Spleen (tissue), 11 donors: ENCODE measurements around the gene NOP10. TPM values are rescaled to one million over a fixed set of nuclear protein-coding genes. Genes with fewer than 3 reads are reported as not detected.

Source experiments
- DNase-seq: peaks from one replicate; pipeline ENCODE4 v3.0.0-alpha.2; 2020
- H3K27ac ChIP-seq, 8 donors: fragments of 200-600 bp; sonication (generic) in 7 of 8; 1 replicate in 4 of 8; 2 replicates in 4 of 8; pipeline versions ENCODE4 v1.5.0 to v1.8.0; 2016 to 2021; ENCODE audit warnings: inconsistent platforms in 4 of 8, mild to moderate bottlenecking in 4 of 8, moderate library complexity in 1 of 8
- H3K27me3 ChIP-seq, 7 donors: fragments of 200-600 bp; sonication (generic) in 6 of 7; replicated peaks in 1 of 7; 1 replicate in 4 of 7; 2 replicates in 3 of 7; pipeline versions ENCODE4 v1.5.0 to v1.8.0; 2016 to 2021; ENCODE audit warnings: inconsistent platforms in 3 of 7, mild to moderate bottlenecking in 1 of 7
- H3K36me3 ChIP-seq, 6 donors: fragments of 200-600 bp; sonication (generic) in 5 of 6; 1 replicate in 4 of 6; 2 replicates in 2 of 6; pipeline versions ENCODE4 v1.5.0 to v1.8.0; 2016 to 2021; ENCODE audit warnings: inconsistent platforms in 2 of 6
- H3K4me1 ChIP-seq, 6 donors: fragments of 200-600 bp; sonication (generic) in 5 of 6; 1 replicate in 3 of 6; 2 replicates in 3 of 6; pipeline versions ENCODE4 v1.5.0 to v1.8.0; 2016 to 2021; ENCODE audit warnings: inconsistent platforms in 3 of 6
- H3K4me3 ChIP-seq, 8 donors: fragments of 200-600 bp; sonication (generic) in 7 of 8; 1 replicate in 4 of 8; 2 replicates in 4 of 8; pipeline versions ENCODE4 v1.5.0 to v1.8.0; 2016 to 2021; ENCODE audit warnings: inconsistent platforms in 4 of 8, mild to moderate bottlenecking in 4 of 8, moderate library complexity in 2 of 8
- H3K9me3 ChIP-seq, 8 donors: fragments of 200-600 bp; sonication (generic) in 7 of 8; 1 replicate in 4 of 8; 2 replicates in 4 of 8; pipeline versions ENCODE4 v1.5.0 to v1.8.0; 2016 to 2021; ENCODE audit warnings: inconsistent platforms in 4 of 8
- POLR2A ChIP-seq, 3 donors: fragments of 450-650 bp; IDR thresholded peaks; one replicate each; pipeline ENCODE4 v1.5.1; 2017; ENCODE audit warnings: antibody characterized with exemption in 3 of 3, mild to moderate bottlenecking in 1 of 3
- POLR2AphosphoS5 ChIP-seq, 3 donors: sonication (generic); formaldehyde crosslinking; IDR thresholded peaks; one replicate each; pipeline ENCODE4 v1.5.1; 2017; ENCODE audit warnings: antibody characterized with exemption in 3 of 3
- WGBS, 5 donors: extraction: QIAGEN DNeasy Blood & Tissue Kit in 3 of 5; methylation state at CpG; one replicate each; pipeline versions ENCODE4 v1.1.5 to v1.1.7; 2013 to 2018; 5-methylcytosine and 5-hydroxymethylcytosine counted together
- intact Hi-C: fragments of 100-400 bp; cut with DNase I; formaldehyde crosslinking; loops from one replicate; pipeline ENCODE4 v1.15.0; 2023; ENCODE audit warnings: low total_unique reads
- polyA plus RNA-seq, 3 donors: library from polyadenylated mRNA; stranded (reverse); fragments of 200-250 nt; gene quantifications; one replicate each; pipeline ENCODE4 v1.2.1, GENCODE V29; 2013
- total RNA-seq, 7 donors: library from RNA; depleted of rRNA in 3 of 7; stranded (reverse); fragments of >200 nt in 3 of 7; fragmentation: NEBNext Ultra II Directional in 4 of 7; extraction: Animal tissue kit (Norgen Biotek cat#: 25700) in 4 of 7; gene quantifications; one replicate each; pipeline versions ENCODE4 v1.1.0 to v1.2.1, GENCODE V29; 2016 to 2021
- TF ChIP-seq, protein P1 (sequence below), 11 experiments: fragments of 200-600 bp in 7 of 11; fragments of 450-650 bp in 4 of 11; sonication (generic) in 4 of 11; IDR thresholded peaks in 8 of 11; conservative IDR thresholded peaks in 3 of 11; 1 replicate in 7 of 11; 2 replicates in 4 of 11; pipeline versions ENCODE4 v1.4.0 to v1.8.0; 2016 to 2021; ENCODE audit warnings: antibody characterized with exemption in 11 of 11, inconsistent platforms in 4 of 11, mild to moderate bottlenecking in 1 of 11
- donor health status: healthy with polysubstance abuse.
- donor health status: DM: no; HTN: no; CAD: no; lungs with moderate emphysema.
- donor health status: DM: no; HTN: no; CAD: no.
- donor health status: Bipolar disorder and iron deficiency.
- donor health status: healthy.
- donor health status: DM: no; HTN: no; CAD: no.
- donor health status: DM: yes; HTN: yes; CAD: no.

Gene NOP10
- total and polyA plus RNA-seq, 10 donors, result 100.0 to 329 (median 144) TPM

DNA sequence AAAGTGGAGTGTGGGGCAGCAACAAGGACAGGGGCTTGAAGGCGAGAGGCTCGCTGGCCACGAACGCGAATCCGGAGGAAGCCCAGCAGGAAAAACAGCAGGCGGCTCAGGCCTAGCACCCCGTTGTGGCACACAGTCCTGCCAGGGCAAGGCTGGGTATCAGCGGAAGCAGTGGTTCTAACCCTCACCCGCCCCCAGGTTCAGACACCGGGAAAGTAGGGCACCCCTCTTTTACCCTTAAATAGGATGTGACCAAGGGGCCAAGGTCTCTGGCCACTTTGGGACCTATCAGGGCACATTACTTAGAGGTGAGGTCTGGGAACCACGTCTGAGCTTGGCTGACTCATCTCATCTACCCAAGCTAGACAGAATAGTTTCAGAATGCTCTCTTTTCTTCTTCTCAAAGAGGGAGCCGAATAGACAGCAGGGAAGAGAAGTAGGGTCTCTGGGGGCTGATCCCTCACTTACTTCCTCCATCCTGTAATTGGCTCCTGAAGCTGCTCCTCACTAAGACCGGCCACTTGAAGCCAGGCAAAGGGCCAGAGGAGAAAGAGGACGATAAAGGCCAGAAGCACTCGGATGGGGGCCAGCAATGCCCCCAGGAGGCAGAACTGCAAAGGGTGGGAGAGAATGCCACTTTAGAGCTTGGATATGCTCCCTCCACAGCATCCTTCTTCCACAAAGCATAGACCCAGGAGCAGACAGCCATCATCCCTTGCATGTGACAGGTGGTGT, 22.3 kb upstream of the NOP10 start:
- Histone ChIP-seq H3K9me3 (no peaks in the 10 kb centered on the region), H3K27me3 (no peaks in the 10 kb centered on the region), H3K4me3 (peak overlapping the region in 7 of 8 donors; percentile 84 to 99 (median 94)), H3K27ac (peak overlapping the region in 7 of 8 donors; percentile 11 to 100 (median 97)), H3K4me1 (peaks cover 6 to 50% (median 30%) of the 10 kb centered on the region in 6 donors), H3K36me3 (peaks cover 0 to 39% (median 10%) of the 10 kb centered on the region in 6 donors)
- intact Hi-C loops, result loop anchor here (10.0 kb wide), 1 partner anchor 130 kb away; no protein-coding TSS in a partner anchor
- DNase-seq, result no peak
- 71 to 85% (median 74%) methylated on average over 16 of the region's 16 CpGs for WGBS, 5 donors
- TF ChIP-seq, protein P1, sequence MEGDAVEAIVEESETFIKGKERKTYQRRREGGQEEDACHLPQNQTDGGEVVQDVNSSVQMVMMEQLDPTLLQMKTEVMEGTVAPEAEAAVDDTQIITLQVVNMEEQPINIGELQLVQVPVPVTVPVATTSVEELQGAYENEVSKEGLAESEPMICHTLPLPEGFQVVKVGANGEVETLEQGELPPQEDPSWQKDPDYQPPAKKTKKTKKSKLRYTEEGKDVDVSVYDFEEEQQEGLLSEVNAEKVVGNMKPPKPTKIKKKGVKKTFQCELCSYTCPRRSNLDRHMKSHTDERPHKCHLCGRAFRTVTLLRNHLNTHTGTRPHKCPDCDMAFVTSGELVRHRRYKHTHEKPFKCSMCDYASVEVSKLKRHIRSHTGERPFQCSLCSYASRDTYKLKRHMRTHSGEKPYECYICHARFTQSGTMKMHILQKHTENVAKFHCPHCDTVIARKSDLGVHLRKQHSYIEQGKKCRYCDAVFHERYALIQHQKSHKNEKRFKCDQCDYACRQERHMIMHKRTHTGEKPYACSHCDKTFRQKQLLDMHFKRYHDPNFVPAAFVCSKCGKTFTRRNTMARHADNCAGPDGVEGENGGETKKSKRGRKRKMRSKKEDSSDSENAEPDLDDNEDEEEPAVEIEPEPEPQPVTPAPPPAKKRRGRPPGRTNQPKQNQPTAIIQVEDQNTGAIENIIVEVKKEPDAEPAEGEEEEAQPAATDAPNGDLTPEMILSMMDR (IDR thresholded peaks at IDR 0.05 in 8 of 11, conservative IDR thresholded peaks at IDR 0.05 in 3 of 11), result no peak

DNA sequence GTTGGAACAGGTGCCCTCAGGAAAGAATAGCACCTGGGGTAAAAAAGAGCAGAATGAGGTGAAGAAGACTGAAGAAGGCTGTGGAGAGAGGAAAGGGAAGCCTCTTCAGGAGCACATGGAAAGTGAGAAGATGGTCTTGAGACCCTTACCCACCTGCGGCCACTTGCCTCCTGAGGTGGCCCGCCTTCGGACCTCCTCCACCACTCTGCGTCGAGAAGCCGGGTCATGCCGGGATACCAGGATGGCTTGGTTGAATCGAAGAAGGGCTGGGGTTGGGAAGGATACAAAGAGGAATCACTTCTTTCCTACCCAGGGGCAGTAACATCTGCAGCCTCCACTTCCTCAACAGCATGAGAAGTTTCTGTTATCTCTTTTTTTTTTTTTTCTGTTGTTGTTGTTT, 21.1 kb upstream of the NOP10 start:
- no peaks in the 10 kb centered on the region for H3K9me3 ChIP-seq
- TF ChIP-seq POLR2AphosphoS5 (IDR thresholded peaks at IDR 0.05) (no peak), POLR2A (IDR thresholded peaks at IDR 0.05) (no peak)
- TF ChIP-seq, protein P1 (IDR thresholded peaks at IDR 0.05 in 8 of 11, conservative IDR thresholded peaks at IDR 0.05 in 3 of 11), result no peak
- H3K4me3 ChIP-seq, result no peak overlapping the region
- WGBS, 5 donors, result 92 to 98% (median 96%) methylated on average over 8 of the region's 8 CpGs
- intact Hi-C loops, result loop anchor here (10.0 kb wide), 1 partner anchor 129 kb away; no protein-coding TSS in a partner anchor
- peaks cover 0 to 52% (median 20%) of the 10 kb centered on the region in 6 donors for H3K36me3 ChIP-seq
- H3K27me3 ChIP-seq, result no peaks in the 10 kb centered on the region
- no peak overlapping the region for H3K27ac ChIP-seq
- peaks cover 6 to 43% (median 30%) of the 10 kb centered on the region in 6 donors for H3K4me1 ChIP-seq
- no peak for DNase-seq

DNA sequence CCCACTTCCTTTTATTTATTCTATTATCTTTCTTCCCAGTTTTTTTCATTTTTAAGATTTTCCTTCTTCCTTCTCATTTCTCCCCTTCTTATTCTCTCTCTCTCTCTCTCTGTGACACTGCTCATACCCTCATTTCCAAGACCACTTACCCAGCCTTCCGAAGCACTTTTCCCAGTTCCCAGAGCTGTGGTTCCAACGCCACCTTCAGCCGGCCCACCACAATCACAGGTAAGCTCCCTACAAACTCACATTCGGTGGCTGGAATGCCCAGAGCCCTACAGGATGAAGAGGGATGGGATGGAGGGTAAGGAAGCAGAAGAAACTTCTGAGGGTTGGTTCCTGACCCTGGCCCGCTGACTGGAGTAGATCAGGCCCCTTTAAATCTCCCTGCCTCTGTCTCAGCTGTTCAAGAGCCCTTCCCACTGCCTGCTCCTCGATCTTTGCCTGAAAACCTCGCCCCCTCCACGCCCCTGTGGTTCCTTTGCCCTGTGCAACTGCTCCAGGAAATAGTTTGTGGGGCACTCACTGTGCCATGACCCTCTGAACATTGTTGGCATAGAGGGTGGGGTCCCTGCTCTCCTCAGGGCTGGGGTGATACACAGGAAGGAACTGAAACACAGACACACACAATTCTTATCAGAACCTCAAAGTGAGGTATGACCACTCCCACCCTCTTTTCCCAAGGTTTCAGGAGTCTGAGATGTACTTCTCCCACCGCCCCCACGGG, 19.3 kb upstream of the NOP10 start:
- peak overlapping the region in 3 of 8 donors; percentile 33 to 48 (median 45) for H3K27ac ChIP-seq
- intact Hi-C loops, result loop anchor here (10.0 kb wide), 1 partner anchor 127 kb away; no protein-coding TSS in a partner anchor
- H3K9me3 ChIP-seq, result no peaks in the 10 kb centered on the region
- H3K4me1 ChIP-seq, result peaks cover 6 to 28% (median 19%) of the 10 kb centered on the region in 6 donors
- H3K27me3 ChIP-seq, result no peaks in the 10 kb centered on the region
- WGBS, 5 donors, result 71 to 87% (median 76%) methylated on average over 10 of the region's 10 CpGs
- H3K36me3 ChIP-seq, result peaks cover 0 to 70% (median 34%) of the 10 kb centered on the region in 6 donors
- no peak overlapping the region for H3K4me3 ChIP-seq
- TF ChIP-seq, protein P1 (IDR thresholded peaks at IDR 0.05 in 8 of 11, conservative IDR thresholded peaks at IDR 0.05 in 3 of 11), result no peak
- TF ChIP-seq POLR2AphosphoS5 (IDR thresholded peaks at IDR 0.05) (no peak), POLR2A (IDR thresholded peaks at IDR 0.05) (no peak)
- DNase-seq, result no peak

DNA sequence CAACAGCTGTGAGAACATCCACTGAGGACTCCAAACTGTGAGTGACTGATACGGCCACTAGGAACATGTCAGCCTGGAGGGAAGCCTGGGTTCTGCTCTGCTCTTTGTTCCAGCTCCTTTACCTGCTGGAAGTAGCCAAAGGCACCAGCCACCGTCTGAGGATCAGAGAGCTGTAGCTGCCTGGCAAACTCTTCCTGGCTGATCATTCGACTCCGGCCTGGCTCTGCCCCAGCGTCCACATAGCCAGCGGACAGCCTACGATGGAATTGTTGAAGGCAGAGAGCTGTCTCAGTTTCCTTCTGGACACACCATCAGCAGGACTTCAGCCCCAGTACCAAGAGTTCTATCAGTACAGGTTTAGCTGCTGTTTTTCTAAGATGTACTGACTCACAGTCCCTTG, 18.3 kb upstream of the NOP10 start:
- H3K4me1 ChIP-seq, result peaks cover 6 to 26% (median 16%) of the 10 kb centered on the region in 6 donors
- no peak for TF ChIP-seq POLR2A (IDR thresholded peaks at IDR 0.05)
- TF ChIP-seq, protein P1 (IDR thresholded peaks at IDR 0.05 in 8 of 11, conservative IDR thresholded peaks at IDR 0.05 in 3 of 11), result no peak
- TF ChIP-seq POLR2AphosphoS5 (IDR thresholded peaks at IDR 0.05), result no peak
- H3K4me3 ChIP-seq, result no peak overlapping the region
- H3K27me3 ChIP-seq, result no peaks in the 10 kb centered on the region
- no peak for DNase-seq
- H3K9me3 ChIP-seq, result no peaks in the 10 kb centered on the region
- 88 to 96% (median 95%) methylated on average over 7 of the region's 7 CpGs for WGBS, 5 donors
- no peak overlapping the region for H3K27ac ChIP-seq
- H3K36me3 ChIP-seq, result peaks cover 0 to 79% (median 41%) of the 10 kb centered on the region in 6 donors
- intact Hi-C loops, result loop anchor here (10.0 kb wide), 1 partner anchor 126 kb away; no protein-coding TSS in a partner anchor
